Measurements from ENCODE around the gene DLX4.

Gene DLX4

GRCh38 chr17:49952209-49952911, 16.6 kb upstream of the DLX4 start:
- H3K4me1 ChIP-seq (ENCODE audit: control insufficient read depth, insufficient read depth, low read length) = no peaks in the 10 kb centered on the region
- H3K36me3 ChIP-seq (ENCODE audit: control insufficient read depth, insufficient read depth, low read length) = no peaks in the 10 kb centered on the region
- H3K4me3 ChIP-seq (ENCODE audit: low read length) = no peak overlapping the region
- no peak overlapping the region for H3K9ac ChIP-seq (ENCODE audit: low read length)
- H3K27me3 ChIP-seq (ENCODE audit: control insufficient read depth, insufficient read depth, low read length) = peaks cover 33% of the 10 kb centered on the region
- no peaks in the 10 kb centered on the region for H3K9me3 ChIP-seq (ENCODE audit: control insufficient read depth, low read length)

GRCh38 chr17:49952912-49953497, 16.0 kb upstream of the DLX4 start:
- peaks cover 36% of the 10 kb centered on the region for H3K27me3 ChIP-seq (ENCODE audit: control insufficient read depth, insufficient read depth, low read length)
- H3K4me3 ChIP-seq (ENCODE audit: low read length) = no peak overlapping the region
- no peaks in the 10 kb centered on the region for H3K36me3 ChIP-seq (ENCODE audit: control insufficient read depth, insufficient read depth, low read length)
- no peaks in the 10 kb centered on the region for H3K9me3 ChIP-seq (ENCODE audit: control insufficient read depth, low read length)
- no peaks in the 10 kb centered on the region for H3K4me1 ChIP-seq (ENCODE audit: control insufficient read depth, insufficient read depth, low read length)
- H3K9ac ChIP-seq (ENCODE audit: low read length) = no peak overlapping the region

GRCh38 chr17:49955157-49955556, 13.8 kb upstream of the DLX4 start:
- Histone ChIP-seq H3K36me3 (ENCODE audit: control insufficient read depth, insufficient read depth, low read length) (no peaks in the 10 kb centered on the region), H3K4me3 (ENCODE audit: low read length) (no peak overlapping the region), H3K27me3 (ENCODE audit: control insufficient read depth, insufficient read depth, low read length) (peaks cover 24% of the 10 kb centered on the region), H3K9ac (ENCODE audit: low read length) (no peak overlapping the region), H3K9me3 (ENCODE audit: control insufficient read depth, low read length) (no peaks in the 10 kb centered on the region), H3K4me1 (ENCODE audit: control insufficient read depth, insufficient read depth, low read length) (no peaks in the 10 kb centered on the region)

- H3K4me3 ChIP-seq (ENCODE audit: low read length) = no peak overlapping the region
- H3K27me3 ChIP-seq (ENCODE audit: control insufficient read depth, insufficient read depth, low read length) = peaks cover 19% of the 10 kb centered on the region
- no peaks in the 10 kb centered on the region for H3K36me3 ChIP-seq (ENCODE audit: control insufficient read depth, insufficient read depth, low read length)
- no peaks in the 10 kb centered on the region for H3K4me1 ChIP-seq (ENCODE audit: control insufficient read depth, insufficient read depth, low read length)
- no peak overlapping the region for H3K9ac ChIP-seq (ENCODE audit: low read length)
- no peaks in the 10 kb centered on the region for H3K9me3 ChIP-seq (ENCODE audit: control insufficient read depth, low read length)
Measured at GRCh38 chr17:49956780-49957179, 12.2 kb upstream of the DLX4 start.

GRCh38 chr17:49957350-49957749, 11.6 kb upstream of the DLX4 start:
- no peaks in the 10 kb centered on the region for H3K36me3 ChIP-seq (ENCODE audit: control insufficient read depth, insufficient read depth, low read length)
- no peak overlapping the region for H3K4me3 ChIP-seq (ENCODE audit: low read length)
- no peak overlapping the region for H3K9ac ChIP-seq (ENCODE audit: low read length)
- no peaks in the 10 kb centered on the region for H3K4me1 ChIP-seq (ENCODE audit: control insufficient read depth, insufficient read depth, low read length)
- H3K27me3 ChIP-seq (ENCODE audit: control insufficient read depth, insufficient read depth, low read length) = peaks cover 17% of the 10 kb centered on the region
- no peaks in the 10 kb centered on the region for H3K9me3 ChIP-seq (ENCODE audit: control insufficient read depth, low read length)

GRCh38 chr17:49958723-49959122, 10.3 kb upstream of the DLX4 start:
- Histone ChIP-seq H3K9me3 (ENCODE audit: control insufficient read depth, low read length) (no peaks in the 10 kb centered on the region), H3K4me3 (ENCODE audit: low read length) (no peak overlapping the region), H3K27me3 (ENCODE audit: control insufficient read depth, insufficient read depth, low read length) (peaks cover 26% of the 10 kb centered on the region), H3K36me3 (ENCODE audit: control insufficient read depth, insufficient read depth, low read length) (no peaks in the 10 kb centered on the region), H3K4me1 (ENCODE audit: control insufficient read depth, insufficient read depth, low read length) (no peaks in the 10 kb centered on the region), H3K9ac (ENCODE audit: low read length) (no peak overlapping the region)

- no peak overlapping the region for H3K9ac ChIP-seq (ENCODE audit: low read length)
- no peaks in the 10 kb centered on the region for H3K9me3 ChIP-seq (ENCODE audit: control insufficient read depth, low read length)
- H3K4me3 ChIP-seq (ENCODE audit: low read length) = no peak overlapping the region
- H3K4me1 ChIP-seq (ENCODE audit: control insufficient read depth, insufficient read depth, low read length) = no peaks in the 10 kb centered on the region
- no peaks in the 10 kb centered on the region for H3K36me3 ChIP-seq (ENCODE audit: control insufficient read depth, insufficient read depth, low read length)
- peaks cover 32% of the 10 kb centered on the region for H3K27me3 ChIP-seq (ENCODE audit: control insufficient read depth, insufficient read depth, low read length)
Measured at GRCh38 chr17:49959183-49959935, 9.6 kb upstream of the DLX4 start.

- Histone ChIP-seq H3K4me1 (ENCODE audit: control insufficient read depth, insufficient read depth, low read length) (no peaks in the 10 kb centered on the region), H3K9ac (ENCODE audit: low read length) (no peak overlapping the region), H3K9me3 (ENCODE audit: control insufficient read depth, low read length) (no peaks in the 10 kb centered on the region), H3K36me3 (ENCODE audit: control insufficient read depth, insufficient read depth, low read length) (no peaks in the 10 kb centered on the region), H3K27me3 (ENCODE audit: control insufficient read depth, insufficient read depth, low read length) (peaks cover 60% of the 10 kb centered on the region), H3K4me3 (ENCODE audit: low read length) (no peak overlapping the region)
Measured at GRCh38 chr17:49962599-49963308, 6.2 kb upstream of the DLX4 start.

- no peaks in the 10 kb centered on the region for H3K4me1 ChIP-seq (ENCODE audit: control insufficient read depth, insufficient read depth, low read length)
- H3K4me3 ChIP-seq (ENCODE audit: low read length) = no peak overlapping the region
- no peaks in the 10 kb centered on the region for H3K36me3 ChIP-seq (ENCODE audit: control insufficient read depth, insufficient read depth, low read length)
- no peaks in the 10 kb centered on the region for H3K9me3 ChIP-seq (ENCODE audit: control insufficient read depth, low read length)
- peaks cover 65% of the 10 kb centered on the region for H3K27me3 ChIP-seq (ENCODE audit: control insufficient read depth, insufficient read depth, low read length)
- no peak overlapping the region for H3K9ac ChIP-seq (ENCODE audit: low read length)
Measured at GRCh38 chr17:49963309-49963625, 5.7 kb upstream of the DLX4 start.

- H3K27me3 ChIP-seq (ENCODE audit: control insufficient read depth, insufficient read depth, low read length) = peaks cover 70% of the 10 kb centered on the region
Measured at GRCh38 chr17:49963626-49964302, 5.2 kb upstream of the DLX4 start.

GRCh38 chr17:49964303-49964768, 4.7 kb upstream of the DLX4 start:
- peaks cover 76% of the 10 kb centered on the region for H3K27me3 ChIP-seq (ENCODE audit: control insufficient read depth, insufficient read depth, low read length)
- H3K9me3 ChIP-seq (ENCODE audit: control insufficient read depth, low read length) = no peaks in the 10 kb centered on the region
- no peak overlapping the region for H3K9ac ChIP-seq (ENCODE audit: low read length)
- H3K4me1 ChIP-seq (ENCODE audit: control insufficient read depth, insufficient read depth, low read length) = peaks cover 8% of the 10 kb centered on the region
- no peak overlapping the region for H3K4me3 ChIP-seq (ENCODE audit: low read length)
- no peaks in the 10 kb centered on the region for H3K36me3 ChIP-seq (ENCODE audit: control insufficient read depth, insufficient read depth, low read length)

More at GRCh38 chr17:49963626-49964302, 5.2 kb upstream of the DLX4 start:
- no peak overlapping the region for H3K9ac ChIP-seq (ENCODE audit: low read length)
- H3K9me3 ChIP-seq (ENCODE audit: control insufficient read depth, low read length) = no peaks in the 10 kb centered on the region
- no peak overlapping the region for H3K4me3 ChIP-seq (ENCODE audit: low read length)
- H3K36me3 ChIP-seq (ENCODE audit: control insufficient read depth, insufficient read depth, low read length) = no peaks in the 10 kb centered on the region
- H3K4me1 ChIP-seq (ENCODE audit: control insufficient read depth, insufficient read depth, low read length) = peaks cover 2% of the 10 kb centered on the region
